Cardiac fibroblast (primary cell): ENCODE data around the gene EVA1B.

ENCODE experiments used
- DNase-seq, 2 donors: peaks; one replicate each; pipeline versions ENCODE4 v3.0.0 to v3.0.0-alpha.2; 2010; ENCODE audit warnings: low read depth in 2 of 2
- H3K4me3 ChIP-seq, 2 donors: replicated peaks in 1 of 2; 1 replicate in 1 of 2; 2 replicates in 1 of 2; pipeline ENCODE4 v1.5.1; 2011; ENCODE audit warnings: low read depth in 2 of 2, low read length in 2 of 2, mild to moderate bottlenecking in 2 of 2, moderate library complexity in 1 of 2
- TF ChIP-seq, protein P1 (sequence below): IDR thresholded peaks from one replicate; pipeline ENCODE4 v1.5.1; 2011; ENCODE audit warnings: low read depth, mild to moderate bottlenecking, low read length, inconsistent platforms

EVA1B gene

DNA sequence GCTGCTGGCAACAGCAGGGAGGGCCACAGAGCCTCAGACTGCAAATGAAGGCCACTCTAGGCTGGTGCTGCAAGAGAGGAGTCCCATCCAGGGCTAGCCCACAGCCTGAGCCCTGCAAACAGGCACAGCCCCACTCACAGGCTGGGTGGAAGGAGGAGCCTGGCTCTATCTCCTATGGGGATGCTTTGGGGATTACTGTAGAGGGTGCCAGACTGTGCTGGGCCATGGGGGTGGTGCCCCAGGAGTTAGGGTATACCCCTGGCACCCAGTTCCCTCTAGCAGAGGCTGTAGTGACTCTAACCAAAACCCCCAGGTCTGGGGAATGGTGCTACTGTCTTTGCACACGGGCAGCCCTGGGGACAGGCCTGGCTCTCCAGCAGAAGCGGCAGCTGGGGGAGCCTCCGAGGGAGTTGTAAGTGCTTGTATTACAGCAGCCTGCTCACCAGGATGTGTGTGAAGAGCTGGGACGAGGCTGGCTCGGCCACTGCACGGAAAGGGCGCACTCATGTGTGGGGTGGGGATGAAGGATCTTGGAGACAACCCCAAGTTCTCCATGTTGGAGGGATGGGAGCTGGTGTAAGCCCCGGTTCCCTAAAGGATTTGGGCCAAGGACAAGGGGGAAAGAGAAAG, 23.4 kb upstream of the EVA1B start:
- no peak for DNase-seq
- TF ChIP-seq, protein P1, sequence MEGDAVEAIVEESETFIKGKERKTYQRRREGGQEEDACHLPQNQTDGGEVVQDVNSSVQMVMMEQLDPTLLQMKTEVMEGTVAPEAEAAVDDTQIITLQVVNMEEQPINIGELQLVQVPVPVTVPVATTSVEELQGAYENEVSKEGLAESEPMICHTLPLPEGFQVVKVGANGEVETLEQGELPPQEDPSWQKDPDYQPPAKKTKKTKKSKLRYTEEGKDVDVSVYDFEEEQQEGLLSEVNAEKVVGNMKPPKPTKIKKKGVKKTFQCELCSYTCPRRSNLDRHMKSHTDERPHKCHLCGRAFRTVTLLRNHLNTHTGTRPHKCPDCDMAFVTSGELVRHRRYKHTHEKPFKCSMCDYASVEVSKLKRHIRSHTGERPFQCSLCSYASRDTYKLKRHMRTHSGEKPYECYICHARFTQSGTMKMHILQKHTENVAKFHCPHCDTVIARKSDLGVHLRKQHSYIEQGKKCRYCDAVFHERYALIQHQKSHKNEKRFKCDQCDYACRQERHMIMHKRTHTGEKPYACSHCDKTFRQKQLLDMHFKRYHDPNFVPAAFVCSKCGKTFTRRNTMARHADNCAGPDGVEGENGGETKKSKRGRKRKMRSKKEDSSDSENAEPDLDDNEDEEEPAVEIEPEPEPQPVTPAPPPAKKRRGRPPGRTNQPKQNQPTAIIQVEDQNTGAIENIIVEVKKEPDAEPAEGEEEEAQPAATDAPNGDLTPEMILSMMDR = no peak

DNA sequence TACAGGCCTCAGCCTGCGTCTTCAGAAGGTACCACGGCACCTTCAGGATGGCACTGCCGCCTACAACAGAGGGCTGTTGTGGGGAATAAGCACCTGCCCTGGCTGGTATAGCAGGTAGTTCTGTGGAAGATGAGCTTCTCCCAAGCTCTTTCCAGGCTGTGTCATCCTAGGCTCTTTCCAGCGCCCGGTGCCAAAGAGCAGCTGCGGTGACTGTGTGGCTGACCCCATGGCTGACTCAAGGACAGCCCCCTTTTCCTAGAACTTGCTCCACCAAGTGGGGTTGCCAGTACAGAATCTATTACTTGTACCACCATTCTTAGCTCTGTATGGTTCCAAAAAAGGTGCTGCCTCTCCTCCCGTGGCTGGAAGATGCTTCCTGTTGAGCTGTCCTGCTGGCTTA, 21.9 kb upstream of the EVA1B start:
- TF ChIP-seq, protein P1 = no peak
- no peak for DNase-seq
- H3K4me3 ChIP-seq = no peak overlapping the region

More for the DNA sequence above, 23.4 kb upstream of the EVA1B start:
- H3K4me3 ChIP-seq = no peak overlapping the region

DNA sequence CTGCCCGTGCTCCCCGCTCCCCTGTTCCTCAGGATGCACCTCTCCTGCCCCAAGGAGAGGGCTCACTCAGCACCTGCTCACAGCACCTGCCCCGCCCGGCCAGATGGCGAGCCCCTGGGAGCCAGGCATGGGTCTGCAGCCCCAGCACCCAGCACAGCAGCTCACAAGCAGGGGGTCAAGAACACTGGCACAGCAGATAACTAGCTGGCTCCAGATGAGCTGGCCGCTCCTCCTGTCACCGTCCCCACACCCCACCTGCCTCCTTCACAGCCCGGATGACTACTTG, 20.9 kb upstream of the EVA1B start:
- TF ChIP-seq, protein P1 = no peak
- DNase-seq = no peak
- no peak overlapping the region for H3K4me3 ChIP-seq

DNA sequence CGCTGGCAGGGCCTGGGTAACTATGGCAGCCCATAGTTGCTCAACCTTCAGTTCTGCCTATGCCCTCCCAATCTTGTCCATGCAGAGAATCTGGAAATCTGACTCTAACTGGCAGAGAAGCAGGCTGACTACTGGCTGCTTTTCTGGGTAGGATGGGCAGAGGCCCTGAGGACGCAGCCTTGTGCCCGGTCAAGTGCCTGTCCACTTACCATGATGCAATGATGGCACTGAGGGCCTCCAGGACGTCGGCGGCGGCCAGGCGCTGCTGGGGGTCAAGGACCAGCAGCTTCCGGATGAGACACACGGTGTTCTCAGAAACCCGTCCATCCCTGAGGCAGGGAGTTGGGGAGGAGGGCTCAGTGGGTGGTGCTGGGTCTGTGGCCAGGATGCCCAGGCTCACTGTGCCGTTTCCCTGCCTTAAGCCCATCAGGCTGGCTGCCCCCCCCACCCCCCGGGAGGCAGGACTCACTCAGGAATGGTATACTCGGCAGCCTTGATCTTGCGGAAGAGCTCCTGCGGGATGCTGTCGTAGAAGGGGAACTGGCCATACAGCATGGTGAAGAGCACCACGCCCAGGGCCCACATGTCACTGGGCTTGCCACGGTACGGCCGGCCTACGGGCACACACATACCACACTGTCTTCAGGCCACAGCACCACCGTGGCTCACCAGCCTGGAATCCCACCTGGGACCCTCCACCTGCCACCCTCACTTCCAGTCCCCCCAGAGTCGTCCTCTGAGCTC, 20.4 kb upstream of the EVA1B start:
- H3K4me3 ChIP-seq = no peak overlapping the region
- TF ChIP-seq, protein P1 = no peak

DNA sequence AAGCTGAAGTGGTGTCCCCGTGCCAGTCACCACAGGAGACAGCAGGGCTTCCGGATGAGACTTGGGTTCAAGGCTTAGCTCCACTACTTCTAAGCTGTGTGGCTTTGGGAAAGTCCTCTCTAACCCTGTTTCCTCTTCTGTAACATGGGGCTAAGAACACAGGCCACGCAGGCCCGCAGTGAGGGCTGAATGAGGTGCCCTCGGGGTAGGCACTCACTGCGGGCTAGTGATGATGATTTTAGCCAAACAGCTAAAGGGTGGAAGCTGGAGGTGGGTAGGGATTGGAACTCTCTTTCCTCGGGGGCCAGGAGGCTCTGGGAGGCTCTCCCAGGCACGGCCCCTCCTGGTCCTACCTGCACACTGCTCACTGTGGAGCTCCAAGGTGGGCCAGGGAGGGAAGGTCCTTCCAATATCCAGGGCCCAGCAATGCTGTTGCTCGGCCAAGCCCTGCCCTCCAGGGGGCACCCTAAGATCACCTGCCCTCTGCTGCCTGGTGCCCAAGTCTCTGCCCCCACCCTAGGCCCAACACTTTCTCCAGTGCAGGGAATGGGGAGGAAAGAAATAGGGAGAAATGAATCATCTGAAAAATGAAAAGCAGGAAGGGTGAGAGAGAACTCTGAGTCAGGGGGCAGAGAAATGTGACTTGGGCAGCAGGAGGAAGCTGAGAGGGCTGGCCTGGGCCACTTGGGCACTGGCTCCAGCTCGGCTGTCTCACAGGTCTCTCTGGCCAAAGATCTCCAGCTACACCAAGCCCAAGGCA, 19.2 kb upstream of the EVA1B start:
- DNase-seq = peak; percentile 79 to 84
- TF ChIP-seq, protein P1 = peak; percentile 77
- H3K4me3 ChIP-seq = no peak overlapping the region

More for the DNA sequence above, 20.4 kb upstream of the EVA1B start:
- no peak for DNase-seq

DNA sequence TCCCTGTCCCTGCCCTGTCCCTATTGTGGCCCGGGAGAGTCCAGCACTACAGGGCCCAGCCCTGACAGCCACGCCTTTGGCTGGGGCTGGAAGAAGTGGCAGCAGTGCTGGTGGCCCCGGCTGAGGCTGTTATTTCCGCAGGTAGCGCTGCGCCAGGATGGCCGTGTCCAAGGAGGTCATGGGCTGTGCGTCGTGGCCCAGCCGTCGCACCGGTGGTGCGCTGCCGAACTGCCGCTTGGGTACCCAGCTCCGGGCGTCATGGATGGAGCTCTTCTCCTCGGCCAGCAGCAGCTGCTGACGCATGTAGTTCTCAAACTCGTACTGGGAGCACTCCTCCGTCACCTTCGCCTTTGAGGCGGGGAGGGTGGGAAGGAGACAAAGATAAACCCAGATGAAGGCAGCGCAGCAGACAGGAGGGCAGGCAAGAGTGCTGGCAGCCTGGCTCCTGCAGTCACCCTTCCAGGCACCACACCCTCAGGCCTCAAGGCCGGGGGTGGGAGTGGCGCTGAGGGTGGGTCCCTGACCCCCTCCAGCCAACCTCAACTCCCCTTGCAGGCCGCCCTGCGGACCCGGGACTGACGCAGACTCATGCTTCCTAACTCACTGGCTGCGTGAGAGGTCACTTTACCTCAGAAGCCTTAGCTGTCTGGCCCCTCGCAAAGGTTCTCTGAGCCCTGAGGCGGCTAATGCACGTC, 18.3 kb upstream of the EVA1B start:
- DNase-seq = no peak
- H3K4me3 ChIP-seq = no peak overlapping the region
- TF ChIP-seq, protein P1 = no peak
